ENCODE data around the gene ATP2C2.
"Not testable (repeated sequence)": the region's sequence is repeated elsewhere in the genome, so short reads cannot be mapped to it uniquely, and the experiment has no call there.

ATP2C2 gene

GRCh38 chr16:84448444-84448843 is 80.1 kb downstream of the ATP2C2 start:
- Histone ChIP-seq H3K9ac (ENCODE audit: low read depth, low read length, poor library complexity, severe bottlenecking) (no peak overlapping the region), H2AFZ (ENCODE audit: low read length) (no peak overlapping the region), H3K36me3 (ENCODE audit: insufficient read depth, low read length) (no peaks in the 10 kb centered on the region), H3K9me3 (ENCODE audit: insufficient read depth, low read depth, low read length) (no peaks in the 10 kb centered on the region), H3K4me3 (ENCODE audit: low read length, poor library complexity, severe bottlenecking) (no peak overlapping the region), H3K4me1 (ENCODE audit: insufficient read depth, low read length, poor library complexity, severe bottlenecking) (no peaks in the 10 kb centered on the region), H4K20me1 (ENCODE audit: insufficient read depth, low read length, poor library complexity, severe bottlenecking) (no peaks in the 10 kb centered on the region), H3K4me2 (ENCODE audit: low read depth, low read length, poor library complexity, severe bottlenecking) (no peak overlapping the region), H3K27me3 (ENCODE audit: insufficient read depth, low read length, poor library complexity, severe bottlenecking) (no peaks in the 10 kb centered on the region), H3F3A (ENCODE audit: low read depth) (no peaks in the 10 kb centered on the region), H3K79me2 (ENCODE audit: insufficient read depth, low read length) (no peaks in the 10 kb centered on the region), H3K9me2 (replicated peaks; ENCODE audit: low read depth, low read length) (no peaks in the 10 kb centered on the region)
- TF ChIP-seq EZH2phosphoT487 (IDR thresholded peaks at IDR 0.05; ENCODE audit: borderline replicate concordance): no peak
- no peak for TF ChIP-seq CTCF (conservative IDR thresholded peaks at IDR 0.05; ENCODE audit: low read length)

DNA sequence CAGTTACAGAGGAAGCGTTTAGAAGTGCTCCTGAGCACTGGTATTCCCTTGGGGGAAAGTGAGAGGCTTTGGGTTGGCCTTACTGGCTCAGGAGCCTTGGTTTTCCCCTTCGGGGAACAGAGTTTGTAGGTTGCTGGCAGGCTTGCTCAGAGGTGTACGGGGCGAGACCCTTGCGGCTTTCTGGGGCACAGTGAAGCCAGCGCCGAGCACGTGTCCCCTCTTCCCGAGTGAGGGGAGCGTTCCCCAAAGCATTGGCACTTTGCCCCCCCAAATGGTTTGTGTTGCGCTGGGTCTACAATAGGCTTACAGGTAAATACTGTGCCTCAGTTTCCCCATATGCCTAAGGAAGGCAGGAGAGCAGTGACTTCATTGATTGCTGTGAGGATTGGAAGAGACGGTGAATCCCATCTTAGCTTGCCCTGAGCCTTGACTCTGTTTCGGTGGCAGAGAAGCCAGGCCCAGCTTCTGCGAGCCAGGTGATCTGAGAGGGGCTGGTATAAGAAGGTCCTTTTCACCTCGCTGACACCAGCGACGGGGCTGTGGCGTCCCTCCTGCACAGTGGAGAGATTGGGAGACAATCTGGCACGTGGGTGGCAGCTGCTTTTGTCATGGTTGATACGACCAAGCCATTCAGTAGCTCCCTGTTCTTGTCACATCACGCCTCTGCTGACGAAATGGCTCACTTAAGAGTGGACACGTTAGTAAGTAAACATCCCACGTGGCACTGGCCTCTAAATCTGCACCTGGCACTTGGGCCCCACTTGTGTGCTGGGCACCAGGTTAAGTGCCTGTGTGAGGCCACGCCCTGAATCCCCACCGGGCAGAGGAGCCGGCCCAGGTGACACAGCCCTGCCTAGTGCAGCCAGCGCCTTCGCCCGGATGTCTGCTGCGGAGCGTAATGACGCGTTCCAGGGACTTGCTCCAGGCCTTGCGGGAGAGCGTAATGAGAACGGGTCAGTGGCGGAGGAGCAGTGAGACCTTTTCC is 81.1 kb downstream of the ATP2C2 start:
- Histone ChIP-seq H4K20me1 (ENCODE audit: insufficient read depth, low read length, poor library complexity, severe bottlenecking) (no peaks in the 10 kb centered on the region), H3K79me2 (ENCODE audit: insufficient read depth, low read length) (no peaks in the 10 kb centered on the region), H3K9ac (ENCODE audit: low read depth, low read length, poor library complexity, severe bottlenecking) (no peak overlapping the region), H3K9me3 (ENCODE audit: insufficient read depth, low read depth, low read length) (no peaks in the 10 kb centered on the region), H3K4me3 (ENCODE audit: low read length, poor library complexity, severe bottlenecking) (no peak overlapping the region), H3K4me1 (ENCODE audit: insufficient read depth, low read length, poor library complexity, severe bottlenecking) (no peaks in the 10 kb centered on the region), H3K27me3 (ENCODE audit: insufficient read depth, low read length, poor library complexity, severe bottlenecking) (no peaks in the 10 kb centered on the region), H3F3A (ENCODE audit: low read depth) (no peaks in the 10 kb centered on the region), H3K36me3 (ENCODE audit: insufficient read depth, low read length) (no peaks in the 10 kb centered on the region), H3K4me2 (ENCODE audit: low read depth, low read length, poor library complexity, severe bottlenecking) (no peak overlapping the region), H3K9me2 (replicated peaks; ENCODE audit: low read depth, low read length) (no peaks in the 10 kb centered on the region), H2AFZ (ENCODE audit: low read length) (no peak overlapping the region)
- no peak for TF ChIP-seq CTCF (conservative IDR thresholded peaks at IDR 0.05; ENCODE audit: low read length)
- no peak for TF ChIP-seq EZH2phosphoT487 (IDR thresholded peaks at IDR 0.05; ENCODE audit: borderline replicate concordance)

DNA sequence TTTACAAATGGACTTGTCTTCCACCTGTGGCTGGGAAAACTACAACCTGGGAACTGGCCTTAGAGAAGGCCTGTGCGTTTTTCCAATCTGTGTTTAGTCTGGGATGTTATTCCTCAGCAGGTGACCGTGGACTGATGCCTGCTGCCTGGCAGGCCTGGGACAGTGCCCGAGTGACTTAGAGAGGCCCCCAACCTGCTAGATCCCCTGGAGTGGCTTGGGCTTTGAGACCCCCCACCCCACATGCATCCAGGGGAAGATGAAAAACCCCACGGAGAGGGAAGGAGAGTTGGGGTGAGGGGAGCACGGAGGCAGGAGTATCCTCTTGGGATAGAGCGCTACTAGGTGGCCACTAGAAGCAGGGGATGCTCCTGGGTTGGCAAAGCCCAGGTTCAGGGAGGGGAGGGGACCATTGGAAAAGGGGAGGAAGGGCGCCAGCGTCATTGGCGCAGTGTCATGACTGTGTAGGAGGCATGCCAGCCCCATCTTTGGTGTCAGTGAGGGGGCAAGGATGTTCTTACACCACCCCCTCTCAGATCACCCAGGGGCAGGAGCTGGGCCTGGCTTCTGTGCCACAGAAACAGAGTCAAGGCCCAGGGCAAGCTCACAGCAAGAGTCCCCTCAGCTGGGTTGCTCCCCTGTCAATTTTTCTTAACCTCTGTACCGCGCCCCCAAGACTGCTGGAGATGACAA is 82.0 kb downstream of the ATP2C2 start:
- no peaks in the 10 kb centered on the region for H3K27me3 ChIP-seq (ENCODE audit: insufficient read depth, low read length, poor library complexity, severe bottlenecking)
- H3K9me2 ChIP-seq (replicated peaks; ENCODE audit: low read depth, low read length): no peaks in the 10 kb centered on the region
- no peak overlapping the region for H3K9ac ChIP-seq (ENCODE audit: low read depth, low read length, poor library complexity, severe bottlenecking)
- no peaks in the 10 kb centered on the region for H3K4me1 ChIP-seq (ENCODE audit: insufficient read depth, low read length, poor library complexity, severe bottlenecking)
- H3K4me2 ChIP-seq (ENCODE audit: low read depth, low read length, poor library complexity, severe bottlenecking): no peak overlapping the region
- no peaks in the 10 kb centered on the region for H4K20me1 ChIP-seq (ENCODE audit: insufficient read depth, low read length, poor library complexity, severe bottlenecking)
- no peak overlapping the region for H2AFZ ChIP-seq (ENCODE audit: low read length)
- H3K9me3 ChIP-seq (ENCODE audit: insufficient read depth, low read depth, low read length): no peaks in the 10 kb centered on the region
- TF ChIP-seq CTCF (conservative IDR thresholded peaks at IDR 0.05; ENCODE audit: low read length): no peak
- no peak overlapping the region for H3K4me3 ChIP-seq (ENCODE audit: low read length, poor library complexity, severe bottlenecking)
- no peaks in the 10 kb centered on the region for H3F3A ChIP-seq (ENCODE audit: low read depth)
- H3K36me3 ChIP-seq (ENCODE audit: insufficient read depth, low read length): no peaks in the 10 kb centered on the region
- no peaks in the 10 kb centered on the region for H3K79me2 ChIP-seq (ENCODE audit: insufficient read depth, low read length)

DNA sequence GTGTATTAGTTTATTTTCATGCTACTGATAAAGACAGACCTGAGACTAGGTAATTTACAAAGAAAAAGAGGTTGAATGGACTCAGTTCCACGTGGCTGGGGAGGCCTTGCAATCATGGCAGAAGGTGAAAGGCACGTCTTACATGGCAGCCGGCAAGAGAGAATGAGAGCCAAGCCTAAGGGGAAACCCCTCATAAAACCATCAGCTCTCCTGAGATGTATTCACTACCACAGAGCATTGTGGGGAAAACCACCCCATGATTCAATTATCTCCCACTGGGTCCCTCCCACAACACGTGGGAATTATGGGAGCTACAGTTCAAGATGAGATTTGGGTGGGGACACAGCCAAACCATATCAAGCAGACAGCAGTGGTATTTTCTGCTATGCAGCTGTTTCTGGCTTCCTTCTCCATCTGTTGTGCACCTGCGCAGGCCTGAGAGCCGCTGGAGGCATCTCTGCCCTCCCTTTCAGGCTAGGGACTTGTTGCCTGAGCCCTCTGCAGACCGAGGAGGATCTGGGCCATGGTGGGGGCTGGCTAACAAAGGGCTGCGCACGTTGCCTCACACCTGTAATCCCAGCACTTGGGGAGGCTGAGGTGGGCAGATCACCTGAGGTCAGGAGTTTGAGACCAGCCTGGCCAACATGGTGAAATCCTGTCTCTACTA is 82.8 kb downstream of the ATP2C2 start:
- H3K4me3 ChIP-seq (ENCODE audit: low read length, poor library complexity, severe bottlenecking); H3K4me1 ChIP-seq (ENCODE audit: insufficient read depth, low read length, poor library complexity, severe bottlenecking); H3K27me3 ChIP-seq (ENCODE audit: insufficient read depth, low read length, poor library complexity, severe bottlenecking); H3K9me2 ChIP-seq (replicated peaks; ENCODE audit: low read depth, low read length); H3F3A ChIP-seq (ENCODE audit: low read depth); H3K4me2 ChIP-seq (ENCODE audit: low read depth, low read length, poor library complexity, severe bottlenecking); H3K79me2 ChIP-seq (ENCODE audit: insufficient read depth, low read length); H2AFZ ChIP-seq (ENCODE audit: low read length); H3K36me3 ChIP-seq (ENCODE audit: insufficient read depth, low read length); H4K20me1 ChIP-seq (ENCODE audit: insufficient read depth, low read length, poor library complexity, severe bottlenecking); H3K9me3 ChIP-seq (ENCODE audit: insufficient read depth, low read depth, low read length); H3K9ac ChIP-seq (ENCODE audit: low read depth, low read length, poor library complexity, severe bottlenecking): not testable (repeated sequence)

All from Loucy (cell line).